Prostate gland (tissue), 2 donors: ENCODE data around the gene PIP. TPM values are rescaled to one million over a fixed set of nuclear protein-coding genes. Genes with fewer than 3 reads are reported as not detected.
"Not testable (repeated sequence)": the region's sequence is repeated elsewhere in the genome, so short reads cannot be mapped to it uniquely, and the experiment has no call there.

ENCODE experiments used
- DNase-seq: peaks from one replicate; pipeline ENCODE4 v3.0.0-alpha.2; 2019; ENCODE audit warnings: low spot score
- H3K27ac ChIP-seq, 2 donors: fragments of 200-600 bp; sonication (generic); 2 replicates each; pipeline ENCODE4 v1.5.1; 2017 to 2019
- H3K27me3 ChIP-seq: fragments of 200-600 bp; sonication (generic); replicated peaks from 2 replicates; pipeline ENCODE4 v1.5.1; 2019; ENCODE audit not compliant: insufficient read depth
- H3K36me3 ChIP-seq, 2 donors: fragments of 200-600 bp; sonication (generic); 1 replicate in 1 of 2; 2 replicates in 1 of 2; pipeline versions ENCODE4 v1.5.1 to v1.8.1; 2017 to 2019
- H3K4me1 ChIP-seq: fragments of 200-600 bp; sonication (generic); replicated peaks from 2 replicates; pipeline ENCODE4 v1.5.1; 2019
- H3K4me3 ChIP-seq, 2 donors: fragments of 200-600 bp; sonication (generic); 2 replicates each; pipeline ENCODE4 v1.5.1; 2017 to 2019
- H3K9me3 ChIP-seq: fragments of 200-600 bp; sonication (generic); 2 replicates; pipeline ENCODE4 v1.5.1; 2017
- CTCF ChIP-seq, 4 experiments: fragments of 200-600 bp in 2 of 4; fragments of 450-650 bp in 2 of 4; sonication (generic) in 2 of 4; IDR thresholded peaks; 1 replicate in 3 of 4; 2 replicates in 1 of 4; pipeline ENCODE4 v1.5.1; 2016 to 2019; ENCODE audit warnings: antibody characterized with exemption in 4 of 4, mild to moderate bottlenecking in 2 of 4, moderate library complexity in 2 of 4
- POLR2A ChIP-seq: fragments of 450-650 bp; IDR thresholded peaks from one replicate; pipeline ENCODE4 v1.6.1; 2016; ENCODE audit warnings: antibody characterized with exemption, mild to moderate bottlenecking
- POLR2AphosphoS5 ChIP-seq: sonication (generic); formaldehyde crosslinking; IDR thresholded peaks from one replicate; pipeline ENCODE4 v1.6.1; 2017; ENCODE audit warnings: antibody characterized with exemption
- WGBS: methylation state at CpG from one replicate; pipeline ENCODE4 v1.1.5; 2018; 5-methylcytosine and 5-hydroxymethylcytosine counted together
- intact Hi-C: fragments of 100-400 bp; cut with DNase I; formaldehyde crosslinking; loops from one replicate; pipeline ENCODE4 v1.14.2; 2022
- total RNA-seq, 2 donors: library from RNA; depleted of rRNA; stranded (reverse); fragments of >200 nt; gene quantifications; one replicate each; pipeline ENCODE4 v1.1.0, GENCODE V29; 2016

Gene PIP
- 10 to 100 TPM in 1 of 2 donors, 1 to 10 TPM in 1; 2.2 to 98.2 TPM for total RNA-seq

DNA sequence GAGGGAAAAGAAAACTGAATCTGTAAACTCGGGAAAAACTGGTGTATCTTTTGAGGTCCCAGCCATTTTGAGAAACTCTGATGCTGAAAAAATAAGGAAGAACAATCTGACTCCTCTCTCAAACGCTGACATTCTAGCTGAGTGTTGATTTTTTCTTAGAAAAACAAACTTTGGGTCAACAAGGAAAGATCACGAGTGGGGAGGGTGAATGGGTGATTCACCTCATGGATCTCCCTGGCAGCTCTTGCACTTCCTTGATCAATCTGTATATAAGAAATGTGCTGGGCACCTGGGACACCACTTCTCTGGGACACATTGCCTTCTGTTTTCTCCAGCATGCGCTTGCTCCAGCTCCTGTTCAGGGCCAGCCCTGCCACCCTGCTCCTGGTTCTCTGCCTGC is at the start of gene PIP:
TSS of gene PIP (plus strand) at position 297 of the 400 bp plus-strand sequence. CDS start at position 337, 40 bp downstream.
- H3K27me3 ChIP-seq: no peaks in the 10 kb centered on the region
- H3K4me3 ChIP-seq: no peak within 1 kb of the TSS
- WGBS: 40% methylated on average over 4 of the region's 4 CpGs
- no peaks in the 10 kb centered on the region for H3K36me3 ChIP-seq
- H3K27ac ChIP-seq: no peak within 1 kb of the TSS
- H3K9me3 ChIP-seq: no peaks in the 10 kb centered on the region
- intact Hi-C loops: no loop called here
- TF ChIP-seq POLR2A (no peak), POLR2AphosphoS5 (no peak), CTCF (IDR thresholded peaks at IDR 0.05) (no peak)
- peak; percentile 8 for DNase-seq
- H3K4me1 ChIP-seq: no peaks in the 10 kb centered on the region

GRCh38 chr7:143085109-143085508 is 46.8 kb upstream of the PIP start:
- no peak for DNase-seq
- Histone ChIP-seq H3K36me3 (no peaks in the 10 kb centered on the region), H3K4me3 (no peak overlapping the region), H3K9me3 (no peaks in the 10 kb centered on the region), H3K27ac (no peak overlapping the region), H3K4me1 (no peaks in the 10 kb centered on the region), H3K27me3 (no peaks in the 10 kb centered on the region)
- intact Hi-C loops: no loop called here
- TF ChIP-seq POLR2AphosphoS5: no peak
- no peak for TF ChIP-seq POLR2A
- TF ChIP-seq CTCF (IDR thresholded peaks at IDR 0.05): no peak
- WGBS: 83% methylated on average over 1 of the region's 1 CpG

- DNase-seq, H3K9me3 ChIP-seq, H3K4me1 ChIP-seq, H3K4me3 ChIP-seq, H3K27ac ChIP-seq, H3K27me3 ChIP-seq, intact Hi-C loops, H3K36me3 ChIP-seq: not testable (repeated sequence)
- 85% methylated on average over 3 of the region's 3 CpGs for WGBS
Observed at GRCh38 chr7:143085610-143086009, 46.3 kb upstream of the PIP start.

GRCh38 chr7:143088549-143089231 is 43.2 kb upstream of the PIP start:
- DNase-seq, H3K27me3 ChIP-seq, H3K9me3 ChIP-seq, H3K27ac ChIP-seq, H3K36me3 ChIP-seq, H3K4me1 ChIP-seq, intact Hi-C loops, H3K4me3 ChIP-seq: not testable (repeated sequence)
- 87% methylated on average over 16 of the region's 16 CpGs for WGBS

GRCh38 chr7:143096146-143096545 is 35.7 kb upstream of the PIP start:
- Histone ChIP-seq H3K4me3 (no peak overlapping the region), H3K36me3 (no peaks in the 10 kb centered on the region), H3K4me1 (no peaks in the 10 kb centered on the region), H3K27ac (no peak overlapping the region), H3K27me3 (no peaks in the 10 kb centered on the region), H3K9me3 (no peaks in the 10 kb centered on the region)
- intact Hi-C loops: no loop called here
- DNase-seq: peak; percentile 62
- 38% methylated on average over 2 of the region's 2 CpGs for WGBS
- TF ChIP-seq CTCF (IDR thresholded peaks at IDR 0.05) (no peak), POLR2A (no peak), POLR2AphosphoS5 (peak; percentile 36)

DNA sequence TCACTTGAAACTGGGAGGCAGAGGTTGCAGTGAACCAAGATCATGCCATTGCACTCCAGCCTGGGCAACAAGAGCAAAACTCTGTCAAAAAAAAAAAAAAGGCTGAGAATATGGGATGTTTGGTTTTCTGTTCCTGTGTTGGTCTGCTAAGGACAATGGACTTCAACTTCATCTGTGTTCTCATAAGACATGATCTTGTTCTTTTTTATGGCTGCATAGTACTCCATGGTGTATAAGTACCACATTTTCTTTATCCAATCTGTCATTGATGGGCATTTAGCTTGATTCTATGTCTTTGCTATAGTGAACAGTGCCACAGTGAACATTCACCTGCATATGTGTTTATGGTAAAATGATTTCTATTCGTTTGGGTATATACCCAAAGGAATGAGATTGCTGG is 32.3 kb upstream of the PIP start:
- H3K27ac ChIP-seq, intact Hi-C loops, DNase-seq, H3K9me3 ChIP-seq, H3K27me3 ChIP-seq, H3K4me1 ChIP-seq, H3K4me3 ChIP-seq, H3K36me3 ChIP-seq: not testable (repeated sequence)
- 93% methylated on average over 1 of the region's 1 CpG for WGBS
